RWPE1 (cell line): Measurements from ENCODE around the gene NCF2.

Experiments
- CTCF ChIA-PET: fragments of 350-600 bp; sonication (Branson Sonifier 250); formaldehyde crosslinking; extraction: SDS; loops from one replicate; lab custom pipeline; 2021; lab: Yijun Ruan, JAX
- POLR2A ChIA-PET: fragments of 400-600 bp; formaldehyde crosslinking; extraction: SDS; loops from one replicate; lab custom pipeline; 2020; ENCODE audit warnings: antibody characterized with exemption; ENCODE audit not compliant: low non-redundant PET; lab: Yijun Ruan, JAX
- DNase-seq: peaks from one replicate; pipeline ENCODE4 v3.0.0; 2012; ENCODE audit warnings: low spot score
- H3K27ac ChIP-seq: fragments of 450-650 bp; 2 replicates; pipeline ENCODE4 v1.5.1; 2017
- CTCF ChIP-seq: fragments of 450-650 bp; conservative IDR thresholded peaks from 2 replicates; pipeline ENCODE4 v1.5.1; 2017; ENCODE audit warnings: low read depth, mild to moderate bottlenecking

The NCF2 gene

DNA sequence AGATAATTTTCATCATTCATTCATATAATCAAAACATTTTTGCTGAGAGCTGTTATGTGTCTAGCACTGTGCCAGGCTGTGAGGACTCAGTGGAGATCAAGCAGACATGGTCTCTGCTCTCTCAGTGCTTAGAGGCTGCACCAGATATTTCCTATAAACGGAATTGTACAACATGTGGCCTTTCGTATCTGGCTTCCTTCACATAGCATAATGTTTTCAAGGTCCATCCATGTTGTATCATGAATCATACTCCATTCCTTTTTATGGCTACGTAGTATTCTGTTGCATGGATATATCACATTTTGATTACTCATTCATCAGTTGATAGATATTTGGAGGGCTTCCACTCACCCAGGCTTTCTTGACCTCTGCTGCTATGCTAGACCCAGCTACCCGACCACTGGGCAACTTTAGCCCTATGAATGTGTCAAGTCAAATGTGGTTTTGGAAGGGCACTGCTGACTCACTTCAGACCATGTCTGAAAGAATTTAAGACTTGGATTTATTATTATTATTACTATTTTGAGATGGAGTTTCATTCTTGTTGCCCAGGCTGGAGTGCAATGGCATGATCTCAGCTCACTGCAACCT lies 18.5 kb downstream of the NCF2 start:
- TF ChIP-seq CTCF: no peak
- no peak overlapping the region for H3K27ac ChIP-seq
- DNase-seq: no peak
- ChIA-PET POLR2A (no interaction called here), CTCF (no interaction called here)

GRCh38 chr1:183570451-183570850 lies 19.8 kb downstream of the NCF2 start:
- no peak for DNase-seq
- no peak overlapping the region for H3K27ac ChIP-seq
- no peak for TF ChIP-seq CTCF
- ChIA-PET CTCF (no interaction called here), POLR2A (interaction anchor here (0.5 kb wide), 1 partner anchor 236 kb away, joined by 5 read pairs; no protein-coding TSS in a partner anchor)

GRCh38 chr1:183569801-183570200 lies 20.5 kb downstream of the NCF2 start:
- H3K27ac ChIP-seq: no peak overlapping the region
- TF ChIP-seq CTCF: no peak
- DNase-seq: no peak
- ChIA-PET CTCF (no interaction called here), POLR2A (no interaction called here)

DNA sequence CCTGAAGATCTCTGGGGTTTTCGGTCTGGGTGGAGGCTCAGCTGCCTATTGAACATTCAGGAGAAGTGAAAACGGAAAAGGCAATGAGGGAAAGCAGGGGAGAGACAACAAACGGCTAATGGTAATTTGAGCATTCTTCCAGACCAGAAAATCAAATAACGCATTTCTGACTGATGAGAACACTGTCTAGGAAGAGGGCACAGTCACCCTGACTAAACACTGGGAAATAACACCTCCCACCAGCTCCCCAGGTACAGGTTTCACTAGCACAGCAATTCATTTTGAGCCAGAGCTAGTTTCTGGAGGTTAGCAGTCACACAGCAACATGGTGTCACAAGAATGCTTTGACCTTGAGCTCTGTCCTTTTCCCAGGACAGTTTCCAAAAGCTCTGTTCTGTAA lies 21.1 kb downstream of the NCF2 start:
- TF ChIP-seq CTCF: no peak
- ChIA-PET POLR2A (no interaction called here), CTCF (interaction anchor here (0.5 to 0.7 kb wide), 2 partner anchors 15 to 47 kb away, joined by 3 read pairs; no protein-coding TSS in a partner anchor)
- DNase-seq: peak; percentile 43
- H3K27ac ChIP-seq: no peak overlapping the region

GRCh38 chr1:183568176-183569021 lies 21.9 kb downstream of the NCF2 start:
- CTCF ChIA-PET: interaction anchor here (0.5 to 0.7 kb wide), 4 partner anchors 15 to 1378 kb away, joined by 3 read pairs; no protein-coding TSS in a partner anchor
- no peak overlapping the region for H3K27ac ChIP-seq
- DNase-seq: no peak
- no peak for TF ChIP-seq CTCF
- POLR2A ChIA-PET: no interaction called here

DNA sequence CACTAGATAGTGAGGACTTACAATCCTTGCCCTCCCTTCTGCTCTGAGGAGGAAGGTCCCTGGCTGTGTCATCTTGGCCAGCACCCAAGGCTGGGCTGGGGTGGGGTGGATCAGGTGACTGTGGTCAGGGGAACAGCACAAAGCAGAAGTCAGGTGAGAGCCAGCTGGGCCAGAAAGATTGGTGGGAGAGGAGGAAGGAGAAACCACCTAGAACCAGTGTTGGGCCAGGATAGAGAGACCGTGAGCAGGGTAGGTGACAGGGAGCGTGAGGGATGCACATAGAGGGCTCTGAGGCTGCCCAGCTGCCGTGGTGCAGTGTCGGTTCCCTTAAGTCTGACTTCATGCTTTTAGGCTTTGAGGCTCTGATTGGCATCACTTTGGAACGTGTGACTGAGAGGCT lies 22.7 kb downstream of the NCF2 start:
- peak; percentile 65 for DNase-seq

More for the DNA sequence above, 22.7 kb downstream of the NCF2 start:
- no peak overlapping the region for H3K27ac ChIP-seq
- TF ChIP-seq CTCF: no peak
- POLR2A ChIA-PET: no interaction called here
- CTCF ChIA-PET: interaction anchor here (0.7 kb wide), 1 partner anchor 1377 kb away, joined by 3 read pairs; no protein-coding TSS in a partner anchor
